Vein endothelial cell (primary cell): ENCODE results near the gene NUTF2. TPM values are rescaled to one million over a fixed set of nuclear protein-coding genes. Genes with fewer than 3 reads are reported as not detected.

Source experiments
- small RNA-seq: library from RNA; depleted of rRNA; stranded (forward); fragments of <200 nt; gene quantifications from one replicate; pipeline ENCODE3, GENCODE V24; 2012
- total RNA-seq: library from RNA; depleted of rRNA; stranded (reverse); fragments of >200 nt; gene quantifications from 2 replicates; pipeline ENCODE4 v1.2.3, GENCODE V29; 2012

NUTF2 gene
- total RNA-seq, result 258 and 586 TPM in 2 replicates

GRCh38 chr16:67846320-67847063, at the start of gene NUTF2:
Gene NUTF2 (plus strand): TSS chr16:67846933. CDS start chr16:67865131, 18,198 bp downstream.

DNA sequence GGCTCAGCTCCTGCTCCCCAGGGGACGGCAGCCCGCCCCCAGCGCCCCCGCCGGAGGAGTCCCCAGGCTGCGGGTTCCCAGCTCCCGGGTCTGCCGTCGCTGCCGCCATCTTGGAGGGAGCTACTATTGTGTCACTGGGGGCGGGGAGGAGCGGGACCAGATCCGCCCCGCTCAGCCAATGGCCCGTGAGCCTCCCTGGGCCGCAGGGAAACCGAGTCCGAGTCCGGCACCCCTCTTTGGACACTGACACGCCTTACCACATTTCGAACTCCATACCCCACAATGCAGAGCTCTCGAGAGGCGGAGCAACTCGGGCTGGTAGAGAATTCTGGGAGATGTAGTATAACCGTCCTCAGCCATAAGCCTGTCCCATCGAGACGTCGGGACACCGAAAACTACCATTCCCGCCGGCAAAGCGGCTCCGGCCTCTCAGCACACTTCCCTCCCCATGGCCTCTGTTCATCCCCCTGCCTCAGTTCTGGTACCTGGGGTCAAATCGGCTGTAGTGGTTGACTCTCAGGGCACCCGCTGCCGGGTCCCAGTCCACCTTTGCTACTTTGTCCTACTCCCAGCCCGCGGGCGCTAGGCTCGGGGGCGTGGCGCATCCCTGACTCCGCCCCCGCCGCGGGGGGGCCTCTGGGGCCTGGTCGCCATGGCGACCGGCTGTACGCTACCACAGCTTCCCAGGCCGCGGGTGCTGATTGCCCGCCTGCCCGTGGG, 40.1 kb upstream of the NUTF2 start, which contains the start of the genes RANBP10 and TSNAXIP1:
Gene RANBP10, minus strand, starts transcription at position 133 of the 720 bp plus-strand sequence. Its CDS starts 24 bp downstream, at position 109.
Gene TSNAXIP1, plus strand, starts transcription at position 462 of the 720 bp plus-strand sequence. CDS start 261 bp downstream, outside the sequence.

DNA sequence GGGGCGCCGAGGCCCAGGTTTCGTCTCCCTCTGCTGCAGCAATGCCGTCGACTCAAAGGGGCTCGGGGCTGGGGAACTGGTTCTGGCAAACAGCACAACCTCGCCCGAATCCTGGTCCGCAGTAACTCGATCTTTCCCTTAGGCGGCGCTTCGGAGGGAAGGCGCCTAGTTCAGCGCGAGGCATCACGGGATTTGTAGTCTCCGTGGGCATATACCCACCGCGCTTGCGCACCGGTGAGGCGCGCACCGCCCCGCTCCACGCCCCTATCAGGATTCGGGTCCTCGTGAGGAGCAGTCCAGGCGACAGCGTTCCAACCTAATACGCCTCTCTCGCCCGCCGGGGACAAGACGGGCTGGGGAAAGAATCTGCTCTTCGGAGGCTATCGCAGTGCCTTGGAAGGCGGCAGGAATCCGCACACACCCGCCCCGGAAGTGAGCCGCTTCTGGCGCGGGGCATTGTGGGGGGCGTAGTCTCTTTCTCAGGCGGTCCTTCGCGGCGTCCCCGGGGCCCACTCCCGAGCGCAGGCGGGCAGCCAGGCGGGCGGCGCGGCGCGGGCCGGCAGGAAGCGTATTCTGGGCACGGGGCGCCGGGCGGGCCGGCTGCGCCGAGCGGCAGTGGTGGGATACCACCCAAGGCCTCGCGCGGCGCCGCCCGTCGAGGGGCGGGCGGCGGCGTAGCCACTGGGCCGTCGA, 4.8 kb upstream of the NUTF2 start, which contains the start of gene THAP11:
Gene THAP11, plus strand, starts transcription at position 505 of the 693 bp plus-strand sequence. CDS start 235 bp downstream, outside the sequence.

DNA sequence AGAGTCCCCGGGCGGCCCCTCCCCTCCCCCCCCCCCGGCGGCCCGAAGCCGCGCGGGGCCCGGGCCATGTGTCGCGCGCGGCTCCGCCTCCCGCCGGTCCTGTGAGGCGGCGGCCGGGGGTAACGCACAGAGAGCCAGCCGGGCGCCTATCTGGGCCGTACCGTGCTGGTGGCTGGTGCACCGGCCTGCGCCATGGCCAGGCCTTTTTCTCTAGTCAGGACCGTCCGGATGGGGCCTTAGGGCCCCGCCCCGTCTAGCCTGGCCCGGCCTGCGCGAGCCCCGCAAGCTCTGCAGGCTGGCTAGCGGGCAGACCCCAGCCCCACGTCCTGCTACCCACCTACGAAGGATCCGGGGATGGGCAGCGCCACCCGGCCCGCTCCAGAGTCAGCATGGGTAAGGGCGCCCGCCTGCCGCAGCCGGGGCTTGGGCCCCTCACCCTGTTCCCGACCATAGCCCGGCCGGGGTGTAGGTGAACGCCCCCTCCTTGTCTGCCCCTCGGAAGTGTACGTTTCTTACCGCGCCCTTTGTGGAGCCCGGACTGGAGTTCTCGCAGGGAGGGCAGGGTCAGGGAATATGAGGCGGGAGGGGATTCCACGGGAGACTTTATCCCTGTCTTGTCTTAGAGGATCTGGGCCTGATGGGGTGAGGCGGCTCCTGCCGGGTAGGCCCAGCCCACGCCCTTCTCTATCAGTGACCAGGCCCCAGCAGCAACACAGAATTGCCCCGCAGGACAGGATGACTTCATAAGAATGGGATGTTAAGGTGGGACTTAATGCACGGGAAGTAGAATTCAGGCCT, 530 bp downstream of the NUTF2 start, which contains the start of gene CENPT:
Gene CENPT, minus strand, starts transcription at position 630 of the 798 bp plus-strand sequence. CDS start 13,834 bp downstream, outside the sequence.

DNA sequence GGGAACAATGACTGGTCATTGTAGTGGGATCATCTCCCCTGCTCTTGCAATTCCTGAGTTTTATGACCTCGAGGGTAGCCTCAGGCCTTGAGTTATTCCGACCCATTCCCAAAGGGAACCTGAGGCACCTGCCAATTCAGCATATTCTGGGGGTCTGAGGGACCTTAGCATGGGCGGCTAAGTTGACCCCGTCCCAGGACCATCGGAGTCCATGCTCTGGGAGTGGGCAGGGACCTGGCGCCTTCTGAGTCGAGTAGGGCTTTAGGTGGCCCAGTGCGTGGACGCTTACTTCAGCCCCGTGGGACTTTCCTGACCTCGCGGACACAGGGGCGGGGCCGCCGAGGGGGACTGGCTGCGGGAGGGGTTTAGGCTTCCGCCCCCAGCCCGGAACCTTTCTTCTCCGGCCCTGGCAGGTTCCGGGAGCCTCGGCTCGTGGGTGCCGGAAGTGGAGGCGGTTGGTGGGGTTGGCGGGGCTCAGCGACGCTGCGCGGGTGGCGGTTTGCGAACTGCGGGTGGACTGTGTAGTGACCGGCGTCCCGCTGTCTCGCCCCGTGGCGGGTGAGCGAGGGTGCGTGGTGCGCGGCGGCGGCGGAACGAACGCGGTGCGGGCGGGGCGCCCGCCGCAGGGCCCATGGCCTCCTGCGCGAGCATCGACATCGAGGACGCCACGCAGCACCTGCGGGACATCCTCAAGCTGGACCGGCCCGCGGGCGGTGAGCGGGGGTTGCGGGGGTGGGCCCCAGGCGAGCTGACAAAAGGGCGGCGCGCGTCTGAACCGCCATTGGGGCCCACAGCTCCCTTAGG, 26.1 kb downstream of the NUTF2 start, which contains the start of gene EDC4:
Gene EDC4, plus strand, starts transcription at position 422 of the 804 bp plus-strand sequence. Its CDS starts 210 bp downstream, at position 632.

GRCh38 chr16:67884684-67885083, 38.0 kb downstream of the NUTF2 start, which contains the start of gene NRN1L:
Gene NRN1L (plus strand): TSS chr16:67884885. CDS start chr16:67884904, 19 bp downstream.

DNA sequence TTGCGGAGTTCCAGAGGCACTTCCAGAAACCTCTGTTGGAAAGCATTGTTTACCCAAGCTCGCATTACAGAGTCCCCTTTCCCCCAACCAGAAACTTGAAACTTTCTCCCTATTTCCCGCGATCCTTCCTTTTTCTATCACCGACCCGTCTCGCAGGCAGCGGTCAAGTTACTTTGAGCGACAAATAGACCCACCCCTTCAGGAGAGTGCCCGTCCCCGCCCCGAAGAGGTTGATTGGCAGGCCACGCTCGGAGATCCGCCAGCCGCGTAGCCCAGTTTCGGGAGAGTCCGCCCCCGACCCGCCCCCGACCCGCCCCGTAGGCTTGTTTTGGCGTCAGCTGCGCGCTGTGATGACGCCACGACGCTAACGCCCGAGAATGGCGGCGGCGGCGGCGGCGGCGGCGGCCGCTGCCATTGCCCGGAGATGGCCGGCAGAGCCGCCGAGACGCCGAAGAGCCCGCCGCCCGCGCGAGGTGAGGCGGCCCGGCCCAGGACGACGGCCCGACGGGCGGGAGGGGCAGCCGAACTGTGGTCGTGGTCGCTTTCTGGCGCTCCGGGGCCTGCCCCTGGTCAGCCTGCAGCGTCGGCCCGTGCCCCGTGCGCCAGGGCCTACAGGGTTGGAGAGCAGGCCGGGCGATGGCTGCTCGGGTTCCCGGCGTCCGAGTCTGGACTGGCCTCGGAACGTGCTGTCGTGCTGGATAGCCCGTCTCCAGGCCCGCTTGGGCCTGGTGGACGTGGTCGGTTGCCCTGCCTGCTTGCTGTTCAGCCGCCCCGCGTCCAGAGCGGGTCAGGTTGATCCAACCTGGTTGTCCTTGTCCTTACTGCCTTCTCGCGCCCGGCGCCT, 46.4 kb downstream of the NUTF2 start, which contains the start of gene PSKH1:
Gene PSKH1, plus strand, starts transcription at position 356 of the 844 bp plus-strand sequence. CDS start 15,496 bp downstream, outside the sequence.

Small RNA genes lying within 50 kb of the gene (small RNA-seq; reads per million reads assigned to genes)
- not detected for gene AC040162.2
- not detected for gene NRN1L

Other genes with a start within 250 kb of the NUTF2 start
- gene CARMIL2, start 201.8 kb upstream of the NUTF2 start, total RNA-seq, result 0.67 and 1.3 TPM in 2 replicates
- 25.4 and 28.4 TPM in 2 replicates for gene ACD, start 186.7 kb upstream of the NUTF2 start, total RNA-seq
- 1.3 and 2.2 TPM in 2 replicates for gene PARD6A, start 186.0 kb upstream of the NUTF2 start, total RNA-seq
- 9.6 and 21.2 TPM in 2 replicates for gene ENKD1, start 180.2 kb upstream of the NUTF2 start, total RNA-seq
- 2.0 and 2.4 TPM in 2 replicates for gene C16orf86, start 180.1 kb upstream of the NUTF2 start, total RNA-seq
- gene GFOD2, start 127.6 kb upstream of the NUTF2 start, total RNA-seq, result 52.3 and 53.9 TPM in 2 replicates
- gene RANBP10, start 40.4 kb upstream of the NUTF2 start, total RNA-seq, result 11.2 and 15.4 TPM in 2 replicates
- 0.33 and 0.67 TPM in 2 replicates for gene TSNAXIP1, start 40.0 kb upstream of the NUTF2 start, total RNA-seq
- 25.7 and 28.1 TPM in 2 replicates for gene THAP11, start 4.6 kb upstream of the NUTF2 start, total RNA-seq
- 30.4 and 30.5 TPM in 2 replicates for gene CENPT, start 760 bp downstream of the NUTF2 start, total RNA-seq
- 81.1 and 84.6 TPM in 2 replicates for gene EDC4, start 26.1 kb downstream of the NUTF2 start, total RNA-seq
- not detected in 2 replicates for gene NRN1L, start 38.0 kb downstream of the NUTF2 start, total RNA-seq
- 21.9 and 26.1 TPM in 2 replicates for gene PSKH1, start 46.3 kb downstream of the NUTF2 start, total RNA-seq
- 0.57 and 0.65 TPM in 2 replicates for gene CTRL, start 84.9 kb downstream of the NUTF2 start, total RNA-seq
- 31.0 and 46.1 TPM in 2 replicates for gene PSMB10, start 89.9 kb downstream of the NUTF2 start, total RNA-seq
- gene LCAT, start 97.2 kb downstream of the NUTF2 start, total RNA-seq, result 4.8 and 5.2 TPM in 2 replicates
- 52.6 and 75.8 TPM in 2 replicates for gene SLC12A4, start 121.7 kb downstream of the NUTF2 start, total RNA-seq
- gene DPEP3, start 133.6 kb downstream of the NUTF2 start, total RNA-seq, result not detected in 2 replicates
- under 0.01 and 0.57 TPM in 2 replicates for gene DPEP2, start 152.6 kb downstream of the NUTF2 start, total RNA-seq
- gene DPEP2NB, start 169.0 kb downstream of the NUTF2 start, total RNA-seq, result not detected in 2 replicates
- 14.9 and 17.6 TPM in 2 replicates for gene DDX28, start 176.3 kb downstream of the NUTF2 start, total RNA-seq
- 17.8 and 20.6 TPM in 2 replicates for gene DUS2, start 176.4 kb downstream of the NUTF2 start, total RNA-seq
- gene NFATC3, start 238.4 kb downstream of the NUTF2 start, total RNA-seq, result 35.4 and 35.6 TPM in 2 replicates